Panc1 (cell line): ENCODE results near the gene MAML3. TPM values are rescaled to one million over a fixed set of nuclear protein-coding genes. Genes with fewer than 3 reads are reported as not detected.

Experiments used
- ATAC-seq: fragments of 200-7000 bp; cut with Tn5 transposase; 2 replicates; pipeline ENCODE4 v1.9.1; 2020; ENCODE audit warnings: mild to moderate bottlenecking, moderate library complexity
- BruUV-seq: library from RNA; stranded (reverse); fragments of 400-500 nt; replicated peaks from 2 replicates; lab custom pipeline; 2021; lab: Mats Ljungman, UMichigan
- CTCF ChIA-PET: fragments of 300-600 bp; sonication (Branson Sonifier 250); formaldehyde crosslinking; loops from one replicate; lab custom pipeline; 2022; ENCODE audit warnings: antibody characterized with exemption; lab: Charles Lee
- POLR2A ChIA-PET: fragments of 300-600 bp; sonication (Branson Sonifier 250); formaldehyde crosslinking; loops from one replicate; lab custom pipeline; 2022; ENCODE audit warnings: antibody characterized with exemption; lab: Charles Lee
- DNase-seq: peaks from one replicate; pipeline ENCODE4 v3.0.0-alpha.2; 2010; ENCODE audit warnings: low read depth, low spot score
- H3K27ac ChIP-seq: 2 replicates; pipeline ENCODE4 v1.5.1; 2011; ENCODE audit warnings: mild to moderate bottlenecking, low read length, inconsistent platforms
- H3K27me3 ChIP-seq: fragments of 200-500 bp; sonication (Bioruptor generic); 2 replicates; pipeline ENCODE4 v1.6.0; 2014; ENCODE audit warnings: low read length, inconsistent platforms; ENCODE audit not compliant: control insufficient read depth, insufficient read depth
- H3K36me3 ChIP-seq: fragments of 200-500 bp; sonication (Bioruptor generic); 2 replicates; pipeline ENCODE4 v1.5.1; 2014; ENCODE audit warnings: inconsistent platforms, mild to moderate bottlenecking, low read length, moderate library complexity; ENCODE audit not compliant: control insufficient read depth, insufficient read depth
- H3K4me1 ChIP-seq: 2 replicates; pipeline ENCODE4 v1.5.1; 2011; ENCODE audit warnings: inconsistent platforms, mild to moderate bottlenecking, low read length, moderate library complexity; ENCODE audit not compliant: control insufficient read depth, insufficient read depth
- H3K4me3 ChIP-seq, 2 experiments: 2 replicates each; pipeline ENCODE4 v1.5.1; 2011 to 2012; ENCODE audit warnings: low read depth in 2 of 2, low read length in 2 of 2, mild to moderate bottlenecking in 2 of 2, inconsistent platforms in 1 of 2, moderate library complexity in 1 of 2
- H3K9me3 ChIP-seq: fragments of 200-500 bp; sonication (Bioruptor generic); 2 replicates; pipeline ENCODE4 v1.5.1; 2014; ENCODE audit warnings: low read depth, mild to moderate bottlenecking, inconsistent platforms, low read length, moderate library complexity; ENCODE audit not compliant: control insufficient read depth, insufficient read depth
- CTCF ChIP-seq: fragments of 450-650 bp; IDR thresholded peaks from 2 replicates; pipeline ENCODE4 v1.5.1; 2017; ENCODE audit warnings: mild to moderate bottlenecking
- POLR2AphosphoS5 ChIP-seq: IDR thresholded peaks from 2 replicates; pipeline ENCODE4 v1.6.1; 2012; ENCODE audit warnings: mild to moderate bottlenecking, low read depth, low read length, moderate library complexity
- REST ChIP-seq, 2 experiments: IDR thresholded peaks; 2 replicates each; pipeline ENCODE4 v1.6.1; 2011 to 2012; ENCODE audit warnings: low read depth in 2 of 2, control low read depth in 1 of 2, low read length in 1 of 2, mild to moderate bottlenecking in 1 of 2, moderate library complexity in 1 of 2; ENCODE audit not compliant: insufficient read depth in 1 of 2
- SIN3A ChIP-seq: IDR thresholded peaks from 2 replicates; pipeline ENCODE4 v1.6.1; 2012; ENCODE audit warnings: low read depth, mild to moderate bottlenecking, low read length, moderate library complexity, borderline replicate concordance; ENCODE audit not compliant: insufficient read depth
- TCF7L2 ChIP-seq: IDR thresholded peaks from 2 replicates; pipeline ENCODE4 v1.6.1; 2011; ENCODE audit warnings: mild to moderate bottlenecking, low read depth, low read length, inconsistent platforms
- in situ Hi-C: cut with HindIII; loops from 2 replicates; pipeline ENCODE4 v1.10.0; 2016; ENCODE audit warnings: low sequenced_read_pairs, low pct_unique_long_range_greater_than_20kb
- intact Hi-C: fragments of 100-400 bp; cut with micrococcal nuclease; formaldehyde crosslinking; loops from one replicate; pipeline ENCODE4 v1.10.0; 2022; ENCODE audit not compliant: unreplicated experiment
- total RNA-seq: library from RNA; stranded (reverse); gene quantifications from one replicate; pipeline ENCODE4 v1.2.1, GENCODE V29; 2021; ENCODE audit not compliant: unreplicated experiment

MAML3 gene
- total RNA-seq, 1 experiment from 2014 or later: 7.7 TPM

- H3K4me1 ChIP-seq: peaks cover 26% of the 10 kb centered on the region
- H3K27me3 ChIP-seq: no peaks in the 10 kb centered on the region
- no peak overlapping the region for H3K4me3 ChIP-seq
- BruUV-seq: no TSS peak
- peak overlapping the region; percentile 88; the same call in 1 of the 2 replicates for H3K27ac ChIP-seq
- no peaks in the 10 kb centered on the region for H3K36me3 ChIP-seq
- in situ Hi-C loops: no loop called here
- no peak for TF ChIP-seq TCF7L2
- intact Hi-C loops: no loop called here
- DNase-seq (no peak), ATAC-seq (no peak)
- no peaks in the 10 kb centered on the region for H3K9me3 ChIP-seq
- CTCF ChIA-PET: no interaction called here
- POLR2A ChIA-PET: no interaction called here
Measured at GRCh38 chr4:140117947-140118346, 36.0 kb downstream of the MAML3 start.

- no peaks in the 10 kb centered on the region for H3K27me3 ChIP-seq
- intact Hi-C loops (no loop called here), in situ Hi-C loops (no loop called here)
- peak overlapping the region; percentile 88 for H3K27ac ChIP-seq
- DNase-seq (no peak), ATAC-seq (peak; percentile 98)
- POLR2A ChIA-PET: no interaction called here
- peak overlapping the region in 1 of 2 experiments; percentile 10; a peak in 1 of 4 replicates for H3K4me3 ChIP-seq
- BruUV-seq: no TSS peak
- TF ChIP-seq TCF7L2 (no peak), POLR2AphosphoS5 (no peak; the same call in 1 of the 2 replicates), SIN3A (no peak), CTCF (no peak), REST (IDR thresholded peaks at IDR 0.05; ENCODE audit: insufficient read depth in 1 of 2, low read depth in 2 of 2, low read length in 1 of 2) (no peak)
- no peaks in the 10 kb centered on the region for H3K36me3 ChIP-seq
- CTCF ChIA-PET: interaction anchor here (0.7 kb wide), 1 partner anchor 13 kb away, joined by 4 read pairs; no protein-coding TSS in a partner anchor
- peaks cover 26% of the 10 kb centered on the region for H3K4me1 ChIP-seq
- H3K9me3 ChIP-seq: no peaks in the 10 kb centered on the region
Measured at GRCh38 chr4:140116442-140117104, 37.4 kb downstream of the MAML3 start.

- no peaks in the 10 kb centered on the region for H3K27me3 ChIP-seq
- intact Hi-C loops: no loop called here
- no TSS peak for BruUV-seq
- no peaks in the 10 kb centered on the region for H3K9me3 ChIP-seq
- H3K27ac ChIP-seq: peak overlapping the region; percentile 66; the same call in 1 of the 2 replicates
- ChIA-PET CTCF (no interaction called here), POLR2A (no interaction called here)
- in situ Hi-C loops: no loop called here
- no peak overlapping the region for H3K4me3 ChIP-seq
- H3K4me1 ChIP-seq: peaks cover 26% of the 10 kb centered on the region
- ATAC-seq (no peak), DNase-seq (no peak)
- H3K36me3 ChIP-seq: no peaks in the 10 kb centered on the region
- no peak for TF ChIP-seq CTCF
Measured at GRCh38 chr4:140115140-140115539, 38.8 kb downstream of the MAML3 start.
